Thyroid gland (tissue), 4 donors: ENCODE data around the gene SLC6A16. TPM values are rescaled to one million over a fixed set of nuclear protein-coding genes. Genes with fewer than 3 reads are reported as not detected.
"Not testable (repeated sequence)": the region's sequence is repeated elsewhere in the genome, so short reads cannot be mapped to it uniquely, and the experiment has no call there.

Experiments used
- DNase-seq, 2 donors: peaks; one replicate each; pipeline ENCODE4 v3.0.0-alpha.2; 2019
- H3K27ac ChIP-seq, 3 donors: fragments of 200-600 bp; sonication (generic); 1 replicate in 2 of 3; 2 replicates in 1 of 3; pipeline ENCODE4 v1.5.1; 2016 to 2019; ENCODE audit warnings: mild to moderate bottlenecking in 1 of 3, moderate library complexity in 1 of 3
- H3K27me3 ChIP-seq: fragments of 200-600 bp; sonication (generic); one replicate; pipeline ENCODE4 v1.5.1; 2019
- H3K36me3 ChIP-seq, 2 donors: fragments of 200-600 bp; sonication (generic); one replicate each; pipeline ENCODE4 v1.5.1; 2016 to 2019
- H3K4me1 ChIP-seq, 2 donors: fragments of 200-600 bp; sonication (generic); one replicate each; pipeline ENCODE4 v1.5.1; 2017 to 2019
- H3K4me3 ChIP-seq, 3 donors: fragments of 200-600 bp; sonication (generic); replicated peaks in 1 of 3; 1 replicate in 2 of 3; 2 replicates in 1 of 3; pipeline ENCODE4 v1.5.1; 2016; ENCODE audit warnings: mild to moderate bottlenecking in 1 of 3
- H3K9me3 ChIP-seq: fragments of 200-600 bp; sonication (generic); one replicate; pipeline ENCODE4 v1.5.1; 2017
- POLR2A ChIP-seq, 2 donors: fragments of 450-650 bp; IDR thresholded peaks; one replicate each; pipeline ENCODE4 v1.6.1; 2017; ENCODE audit warnings: antibody characterized with exemption in 2 of 2, mild to moderate bottlenecking in 2 of 2, moderate library complexity in 1 of 2
- WGBS, 2 donors: methylation state at CpG; one replicate each; pipeline ENCODE4 v1.1.5; 2017; 5-methylcytosine and 5-hydroxymethylcytosine counted together
- intact Hi-C: fragments of 100-400 bp; cut with DNase I; formaldehyde crosslinking; loops from one replicate; pipeline ENCODE4 v1.15.1; 2023
- total RNA-seq, 4 donors: library from RNA; depleted of rRNA; stranded (reverse); fragments of >200 nt; gene quantifications; one replicate each; pipeline ENCODE4 v1.2.3, GENCODE V29; 2016
- TF ChIP-seq, protein P1 (sequence below), 6 experiments: fragments of 200-600 bp in 3 of 6; fragments of 450-650 bp in 3 of 6; sonication (generic) in 3 of 6; IDR thresholded peaks; one replicate each; pipeline ENCODE4 v1.5.1; 2016 to 2019; ENCODE audit warnings: antibody characterized with exemption in 6 of 6, mild to moderate bottlenecking in 2 of 6, inconsistent platforms in 1 of 6, moderate library complexity in 1 of 6

Gene SLC6A16
- 1 to 10 TPM in 2 of 4 donors, under 1 TPM in 2; 0.24 to 7.8 (median 1.4) TPM for total RNA-seq

DNA sequence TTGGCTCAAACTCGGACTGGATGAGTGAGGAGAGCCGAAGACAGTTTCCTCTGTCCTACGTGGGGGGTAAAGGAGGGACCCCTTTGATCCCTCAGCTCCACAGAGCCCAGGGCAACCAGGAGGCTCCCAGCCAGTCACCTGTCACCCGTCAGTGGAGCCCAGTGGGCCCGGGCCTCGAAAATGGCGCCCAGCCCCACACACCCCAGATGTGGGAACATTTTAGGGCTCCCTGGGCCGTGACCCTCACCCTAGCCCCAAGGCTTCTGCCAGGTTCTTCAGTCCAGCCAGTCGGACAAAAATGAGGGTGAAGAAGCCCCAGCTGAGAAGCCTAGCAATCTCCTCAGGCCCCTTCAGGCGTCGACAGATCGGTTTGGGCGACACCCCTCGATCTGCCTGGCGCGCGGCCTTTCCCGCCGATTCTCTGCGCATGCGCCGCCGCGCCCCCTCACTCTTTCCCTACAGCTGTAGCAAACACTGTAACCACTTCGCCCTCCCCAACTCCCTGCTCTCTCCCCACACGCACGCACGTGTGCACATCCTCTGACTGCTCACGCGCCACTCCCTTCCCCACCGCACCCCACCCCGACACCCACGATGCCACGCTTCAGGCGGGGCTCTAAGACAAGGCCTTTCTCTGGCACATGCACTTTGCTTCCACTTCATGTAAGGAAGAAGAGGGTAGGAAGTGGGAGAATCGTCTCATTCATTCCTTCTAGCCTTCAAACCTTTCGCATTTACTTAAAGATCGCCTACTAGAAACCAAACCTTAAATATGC lies at the start of gene SLC6A16:
Gene SLC6A16 (minus strand): TSS at position 391 of the 776 bp plus-strand sequence. CDS start 13,844 bp downstream, outside the sequence.
- no peak for DNase-seq
- 95 to 97% methylated on average over 38 of the region's 38 CpGs for WGBS, 2 donors
- TF ChIP-seq POLR2A (IDR thresholded peaks at IDR 0.05) = no peak
- TF ChIP-seq, protein P1, sequence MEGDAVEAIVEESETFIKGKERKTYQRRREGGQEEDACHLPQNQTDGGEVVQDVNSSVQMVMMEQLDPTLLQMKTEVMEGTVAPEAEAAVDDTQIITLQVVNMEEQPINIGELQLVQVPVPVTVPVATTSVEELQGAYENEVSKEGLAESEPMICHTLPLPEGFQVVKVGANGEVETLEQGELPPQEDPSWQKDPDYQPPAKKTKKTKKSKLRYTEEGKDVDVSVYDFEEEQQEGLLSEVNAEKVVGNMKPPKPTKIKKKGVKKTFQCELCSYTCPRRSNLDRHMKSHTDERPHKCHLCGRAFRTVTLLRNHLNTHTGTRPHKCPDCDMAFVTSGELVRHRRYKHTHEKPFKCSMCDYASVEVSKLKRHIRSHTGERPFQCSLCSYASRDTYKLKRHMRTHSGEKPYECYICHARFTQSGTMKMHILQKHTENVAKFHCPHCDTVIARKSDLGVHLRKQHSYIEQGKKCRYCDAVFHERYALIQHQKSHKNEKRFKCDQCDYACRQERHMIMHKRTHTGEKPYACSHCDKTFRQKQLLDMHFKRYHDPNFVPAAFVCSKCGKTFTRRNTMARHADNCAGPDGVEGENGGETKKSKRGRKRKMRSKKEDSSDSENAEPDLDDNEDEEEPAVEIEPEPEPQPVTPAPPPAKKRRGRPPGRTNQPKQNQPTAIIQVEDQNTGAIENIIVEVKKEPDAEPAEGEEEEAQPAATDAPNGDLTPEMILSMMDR (IDR thresholded peaks at IDR 0.05) = no peak
- Histone ChIP-seq H3K27me3 (no peaks in the 10 kb centered on the region), H3K4me1 (peaks cover 4% of the 10 kb centered on the region in 2 donors), H3K9me3 (no peaks in the 10 kb centered on the region), H3K36me3 (no peaks in the 10 kb centered on the region), H3K27ac (no peak within 1 kb of the TSS), H3K4me3 (no peak within 1 kb of the TSS)
- intact Hi-C loops = no loop called here

DNA sequence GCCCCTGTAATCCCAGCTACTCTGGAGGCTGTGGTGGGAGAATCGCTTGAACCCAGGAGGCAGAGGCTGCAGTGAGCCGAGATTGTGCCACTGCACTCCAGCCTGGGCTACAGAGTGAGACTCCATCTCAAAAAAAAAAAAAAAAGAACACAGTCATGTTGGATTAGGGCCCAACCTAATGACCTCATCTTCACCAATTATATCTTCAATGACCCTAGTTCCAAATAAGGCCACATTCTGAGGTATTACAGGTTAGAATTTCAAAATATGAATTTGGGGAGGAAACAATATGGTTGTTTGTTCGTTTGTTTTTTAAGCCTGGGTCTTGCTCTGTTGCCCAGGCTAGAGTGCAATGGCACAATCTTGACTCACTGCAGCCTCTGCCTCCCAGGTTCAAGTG lies 48.2 kb upstream of the SLC6A16 start:
- H3K36me3 ChIP-seq, H3K9me3 ChIP-seq, intact Hi-C loops, DNase-seq, H3K4me3 ChIP-seq, H3K4me1 ChIP-seq, H3K27me3 ChIP-seq, H3K27ac ChIP-seq: not testable (repeated sequence)
- 76 to 84% methylated on average over 3 of the region's 3 CpGs for WGBS, 2 donors

DNA sequence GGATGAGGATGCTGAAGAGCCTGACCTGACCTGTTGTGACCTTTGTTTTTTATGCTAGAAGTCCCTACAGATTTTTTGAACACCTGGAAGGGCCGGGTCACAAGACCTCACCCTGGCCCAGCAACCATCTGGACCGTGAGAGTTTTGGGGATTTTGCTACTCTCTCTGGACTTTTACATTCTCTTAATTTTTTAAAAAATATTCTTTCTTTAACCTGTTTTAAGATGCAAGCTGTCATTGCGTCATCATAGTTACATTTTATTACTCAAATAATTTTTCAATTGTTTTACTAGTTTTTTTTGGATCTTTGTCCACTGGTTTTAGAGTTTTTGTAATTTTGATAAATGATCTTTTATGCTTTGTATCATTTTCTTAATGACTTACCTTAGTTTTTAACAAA lies 46.2 kb upstream of the SLC6A16 start:
- intact Hi-C loops = no loop called here
- TF ChIP-seq, protein P1 (IDR thresholded peaks at IDR 0.05) = no peak
- no peak for TF ChIP-seq POLR2A (IDR thresholded peaks at IDR 0.05)

DNA sequence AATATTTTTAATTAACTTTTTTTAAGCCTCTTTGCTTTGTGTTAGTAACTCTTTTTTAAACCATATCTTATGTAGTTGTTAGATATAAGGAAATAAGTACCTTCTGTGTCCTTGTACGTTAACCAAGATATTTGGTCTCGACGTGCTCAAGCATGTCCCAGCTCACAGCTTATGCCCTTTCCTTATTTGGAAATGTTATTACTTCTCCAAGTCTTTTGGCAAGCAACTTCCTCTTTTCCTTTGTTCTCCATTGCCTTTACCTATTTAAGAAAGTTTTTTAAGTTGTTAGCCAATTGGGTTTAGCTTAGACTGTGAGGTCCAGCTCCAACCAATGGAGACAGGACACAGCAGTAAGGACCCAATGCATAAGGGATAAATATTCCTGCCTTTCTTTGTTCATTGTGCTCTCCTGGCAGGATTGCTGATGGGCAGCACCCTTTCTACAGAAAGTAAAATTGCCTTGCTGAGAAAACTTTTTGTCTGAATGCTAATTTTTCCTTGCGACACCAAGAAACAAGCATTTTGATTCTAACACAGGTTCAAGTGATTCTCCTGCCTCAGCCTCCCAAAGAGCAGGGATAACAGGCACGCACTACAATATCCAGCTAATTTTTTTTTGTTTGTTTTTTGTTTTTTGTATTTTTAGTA lies 43.8 kb upstream of the SLC6A16 start:
- DNase-seq = no peak
- no peaks in the 10 kb centered on the region for H3K27me3 ChIP-seq
- H3K27ac ChIP-seq = no peak overlapping the region
- 91 to 93% methylated on average over 5 of the region's 5 CpGs for WGBS, 2 donors
- H3K4me3 ChIP-seq = no peak overlapping the region
- H3K36me3 ChIP-seq = no peaks in the 10 kb centered on the region
- peaks cover 0 to 2% of the 10 kb centered on the region in 2 donors for H3K4me1 ChIP-seq
- no peaks in the 10 kb centered on the region for H3K9me3 ChIP-seq
- intact Hi-C loops = no loop called here
- no peak for TF ChIP-seq POLR2A (IDR thresholded peaks at IDR 0.05)
- TF ChIP-seq, protein P1 (IDR thresholded peaks at IDR 0.05) = no peak

More for the DNA sequence above, 46.2 kb upstream of the SLC6A16 start:
- Histone ChIP-seq H3K36me3 (no peaks in the 10 kb centered on the region), H3K9me3 (no peaks in the 10 kb centered on the region), H3K27ac (no peak overlapping the region), H3K4me3 (no peak overlapping the region), H3K4me1 (no peaks in the 10 kb centered on the region), H3K27me3 (no peaks in the 10 kb centered on the region)
- 79 to 91% methylated on average over 3 of the region's 3 CpGs for WGBS, 2 donors
- no peak for DNase-seq

DNA sequence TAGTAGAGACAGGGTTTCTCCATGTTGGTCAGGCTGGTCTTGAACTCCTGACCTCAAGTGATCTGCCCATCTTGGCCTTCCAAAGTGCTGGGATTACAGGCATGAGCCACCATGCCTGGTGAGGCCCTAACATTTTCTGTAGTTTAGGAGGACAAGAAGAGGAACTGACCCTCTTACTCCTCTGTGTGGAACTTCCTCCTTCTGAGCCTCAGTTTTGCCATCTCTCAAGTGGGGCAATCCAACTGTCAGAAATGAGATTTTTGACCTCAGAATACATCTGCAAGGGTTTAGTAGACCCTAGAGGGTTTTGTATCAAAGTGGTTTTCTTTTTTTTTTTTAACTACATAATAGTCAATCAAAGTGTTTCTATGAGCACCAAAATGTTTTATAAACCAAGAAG lies 41.1 kb upstream of the SLC6A16 start:
- Histone ChIP-seq H3K27me3 (no peaks in the 10 kb centered on the region), H3K36me3 (no peaks in the 10 kb centered on the region), H3K9me3 (no peaks in the 10 kb centered on the region), H3K27ac (no peak overlapping the region), H3K4me1 (peaks cover 8 to 17% of the 10 kb centered on the region in 2 donors), H3K4me3 (no peak overlapping the region)
- DNase-seq = no peak
- intact Hi-C loops = no loop called here
- TF ChIP-seq POLR2A (IDR thresholded peaks at IDR 0.05) = no peak
- TF ChIP-seq, protein P1 (IDR thresholded peaks at IDR 0.05) = no peak
